ENCODE measurements around the gene WWC2.

WWC2 gene

DNA sequence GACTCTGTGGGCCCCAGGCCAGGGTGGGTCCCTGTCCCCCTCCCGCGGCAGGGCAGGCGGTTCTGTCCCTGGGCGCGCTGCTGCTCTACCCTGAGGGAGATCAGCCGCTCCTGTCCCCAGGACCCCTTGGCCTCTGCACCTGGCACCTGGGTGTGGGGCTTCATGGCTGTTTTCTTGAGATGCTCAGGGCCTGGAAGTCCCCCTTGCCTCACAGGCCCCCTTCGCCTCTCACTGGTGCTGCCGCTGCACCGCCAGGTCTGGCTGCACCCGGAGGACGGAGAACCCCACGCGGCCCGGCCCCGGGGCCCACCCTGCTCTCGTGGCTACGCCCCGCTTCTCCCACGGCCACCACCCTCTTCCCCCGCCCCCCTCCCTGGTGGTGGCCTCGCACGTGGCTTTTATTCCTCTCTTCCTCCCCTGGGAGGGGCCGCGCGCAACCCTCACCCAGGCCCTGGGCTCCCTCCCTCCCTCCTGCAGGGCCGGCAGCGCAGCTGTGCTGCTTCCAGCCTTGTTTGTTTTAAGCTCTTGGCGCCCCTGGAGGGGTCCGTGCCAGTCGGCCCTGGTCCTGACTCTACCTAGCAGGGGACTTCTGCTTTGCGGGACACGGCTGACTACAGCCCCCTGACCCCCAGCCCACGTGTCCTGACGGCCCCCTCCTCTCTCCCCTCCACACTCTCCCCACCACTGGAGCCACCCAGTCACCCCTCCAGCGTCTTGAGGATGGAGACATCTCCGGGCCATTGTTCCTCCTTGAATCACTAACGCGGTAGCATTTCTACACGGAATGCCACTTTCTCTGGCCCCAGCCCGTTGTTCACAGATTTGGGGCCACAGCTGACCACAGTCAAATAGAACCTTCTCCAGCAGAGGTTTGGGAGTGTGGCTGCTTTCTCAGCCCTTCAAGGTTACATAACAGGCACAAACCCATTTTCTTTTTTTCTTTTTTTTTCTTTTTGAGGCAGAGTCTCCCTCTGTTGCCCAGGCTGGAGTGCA is 243.8 kb downstream of the WWC2 start:
- H3K27me3 ChIP-seq (ENCODE audit: control insufficient read depth, insufficient read depth, low read length): no peaks in the 10 kb centered on the region
- no peaks in the 10 kb centered on the region for H3K9me3 ChIP-seq (ENCODE audit: control insufficient read depth, low read depth, low read length)
- H3K9ac ChIP-seq (ENCODE audit: low read length): no peak overlapping the region
- no peak overlapping the region for H3K27ac ChIP-seq (ENCODE audit: low read length)
- no peaks in the 10 kb centered on the region for H3K36me3 ChIP-seq (ENCODE audit: control insufficient read depth, low read depth, low read length)
- no peaks in the 10 kb centered on the region for H3K4me1 ChIP-seq (ENCODE audit: control insufficient read depth, low read depth, low read length)
- H3K4me3 ChIP-seq (ENCODE audit: low read length): no peak overlapping the region

DNA sequence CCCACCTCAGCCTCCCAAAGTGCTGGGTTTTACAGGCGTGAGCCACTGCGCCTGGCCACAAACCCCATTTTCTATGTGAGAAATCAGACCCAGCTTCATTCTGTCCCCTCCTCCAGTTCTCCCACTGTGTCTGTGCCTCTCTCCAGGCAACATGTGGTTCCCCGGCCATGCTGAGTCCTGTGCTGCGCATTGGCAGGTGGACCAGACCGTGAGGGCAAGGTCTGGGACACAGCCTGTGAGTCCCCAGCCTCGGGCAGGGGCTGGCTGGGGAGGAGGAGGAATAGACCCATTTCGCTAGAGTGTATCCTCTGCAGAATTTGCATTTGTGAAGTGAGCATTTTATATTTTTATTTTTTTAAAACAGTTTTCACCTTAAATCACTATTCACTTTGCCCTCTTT is 244.7 kb downstream of the WWC2 start:
- no peaks in the 10 kb centered on the region for H3K27me3 ChIP-seq (ENCODE audit: control insufficient read depth, insufficient read depth, low read length)
- no peaks in the 10 kb centered on the region for H3K9me3 ChIP-seq (ENCODE audit: control insufficient read depth, low read depth, low read length)
- no peak overlapping the region for H3K27ac ChIP-seq (ENCODE audit: low read length)
- no peak overlapping the region for H3K9ac ChIP-seq (ENCODE audit: low read length)
- no peaks in the 10 kb centered on the region for H3K4me1 ChIP-seq (ENCODE audit: control insufficient read depth, low read depth, low read length)
- H3K36me3 ChIP-seq (ENCODE audit: control insufficient read depth, low read depth, low read length): no peaks in the 10 kb centered on the region
- H3K4me3 ChIP-seq (ENCODE audit: low read length): no peak overlapping the region

DNA sequence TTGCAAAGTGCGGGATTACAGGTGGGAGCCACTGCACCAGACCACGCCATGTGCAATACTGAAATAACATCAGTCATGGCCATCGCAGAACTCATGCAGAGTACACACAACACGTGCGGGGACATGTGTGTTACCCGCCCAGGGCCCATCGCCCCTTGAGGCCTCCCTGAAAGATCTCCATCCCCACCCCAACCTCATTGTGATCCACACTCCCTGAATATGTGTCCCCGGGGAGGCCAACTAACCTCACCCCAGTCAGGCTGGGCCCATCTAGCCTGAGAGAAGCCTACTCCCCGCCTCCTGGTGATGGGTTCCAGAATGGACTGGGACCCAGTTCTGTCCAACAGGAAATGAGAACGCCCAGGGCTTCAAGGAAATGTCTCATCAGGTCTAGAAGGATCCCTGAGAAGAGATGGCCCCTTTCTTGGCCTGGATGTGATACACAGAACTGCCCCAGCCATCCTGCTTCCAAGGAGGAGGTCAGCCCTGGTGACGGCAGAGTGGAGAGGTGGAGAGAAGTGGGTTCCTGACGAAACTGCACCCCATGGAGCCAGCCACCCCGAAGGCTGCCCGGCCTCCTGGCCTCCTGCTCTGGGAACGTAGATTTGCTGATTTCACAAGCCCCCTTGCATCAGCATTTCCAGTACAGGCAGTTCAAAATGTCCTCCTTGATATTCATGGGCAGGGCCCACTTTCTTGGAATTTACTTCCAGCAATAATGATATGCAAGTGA is 245.6 kb downstream of the WWC2 start:
- Histone ChIP-seq H3K27ac (ENCODE audit: low read length) (no peak overlapping the region), H3K27me3 (ENCODE audit: control insufficient read depth, insufficient read depth, low read length) (no peaks in the 10 kb centered on the region), H3K36me3 (ENCODE audit: control insufficient read depth, low read depth, low read length) (no peaks in the 10 kb centered on the region), H3K9ac (ENCODE audit: low read length) (no peak overlapping the region), H3K4me3 (ENCODE audit: low read length) (no peak overlapping the region), H3K9me3 (ENCODE audit: control insufficient read depth, low read depth, low read length) (no peaks in the 10 kb centered on the region), H3K4me1 (ENCODE audit: control insufficient read depth, low read depth, low read length) (no peaks in the 10 kb centered on the region)

DNA sequence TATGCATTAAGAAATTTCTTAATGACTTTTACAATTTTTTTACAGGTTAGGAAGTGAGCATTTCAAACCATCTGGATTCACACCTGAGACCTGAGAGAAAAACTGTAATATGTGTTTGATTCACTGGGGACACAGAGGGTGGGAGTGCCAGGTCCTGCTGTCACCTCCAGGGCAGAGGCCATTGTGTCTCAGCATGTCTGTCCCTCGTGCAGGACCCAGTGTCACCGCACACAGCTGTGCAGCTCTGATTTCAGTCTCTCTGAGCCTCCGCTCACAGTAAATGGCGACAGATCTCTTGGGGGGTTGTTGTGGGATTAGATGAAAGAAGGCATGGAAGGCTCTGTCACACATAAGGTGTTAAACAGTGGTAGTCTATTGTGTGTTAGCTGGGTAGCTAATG is 246.2 kb downstream of the WWC2 start:
- Histone ChIP-seq H3K4me1 (ENCODE audit: control insufficient read depth, low read depth, low read length) (no peaks in the 10 kb centered on the region), H3K36me3 (ENCODE audit: control insufficient read depth, low read depth, low read length) (no peaks in the 10 kb centered on the region), H3K27me3 (ENCODE audit: control insufficient read depth, insufficient read depth, low read length) (no peaks in the 10 kb centered on the region), H3K9me3 (ENCODE audit: control insufficient read depth, low read depth, low read length) (no peaks in the 10 kb centered on the region), H3K9ac (ENCODE audit: low read length) (no peak overlapping the region), H3K27ac (ENCODE audit: low read length) (no peak overlapping the region), H3K4me3 (ENCODE audit: low read length) (no peak overlapping the region)

DNA sequence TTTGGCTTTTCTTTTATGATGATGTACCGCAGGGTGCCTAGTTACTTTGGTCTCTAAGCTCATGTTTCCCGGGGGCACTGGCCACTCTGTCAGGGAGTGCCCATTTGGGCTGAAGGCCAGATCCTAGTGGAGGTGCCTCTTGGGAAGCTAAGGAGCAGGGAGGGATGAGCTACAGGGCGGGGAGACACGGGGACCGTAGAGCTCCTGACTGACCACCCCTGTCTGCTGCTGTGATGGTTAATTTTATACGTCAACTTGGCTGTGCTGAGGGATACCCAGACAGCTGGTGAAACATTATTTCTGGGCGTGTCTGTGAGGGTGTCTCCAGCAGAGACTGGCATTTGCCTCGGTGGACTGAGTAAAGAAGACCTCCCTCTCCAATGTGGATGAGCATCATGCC is 248.1 kb downstream of the WWC2 start:
- H3K36me3 ChIP-seq (ENCODE audit: control insufficient read depth, low read depth, low read length): no peaks in the 10 kb centered on the region
- no peak overlapping the region for H3K4me3 ChIP-seq (ENCODE audit: low read length)
- H3K4me1 ChIP-seq (ENCODE audit: control insufficient read depth, low read depth, low read length): no peaks in the 10 kb centered on the region
- no peaks in the 10 kb centered on the region for H3K9me3 ChIP-seq (ENCODE audit: control insufficient read depth, low read depth, low read length)
- H3K27ac ChIP-seq (ENCODE audit: low read length): no peak overlapping the region
- H3K27me3 ChIP-seq (ENCODE audit: control insufficient read depth, insufficient read depth, low read length): no peaks in the 10 kb centered on the region
- no peak overlapping the region for H3K9ac ChIP-seq (ENCODE audit: low read length)

DNA sequence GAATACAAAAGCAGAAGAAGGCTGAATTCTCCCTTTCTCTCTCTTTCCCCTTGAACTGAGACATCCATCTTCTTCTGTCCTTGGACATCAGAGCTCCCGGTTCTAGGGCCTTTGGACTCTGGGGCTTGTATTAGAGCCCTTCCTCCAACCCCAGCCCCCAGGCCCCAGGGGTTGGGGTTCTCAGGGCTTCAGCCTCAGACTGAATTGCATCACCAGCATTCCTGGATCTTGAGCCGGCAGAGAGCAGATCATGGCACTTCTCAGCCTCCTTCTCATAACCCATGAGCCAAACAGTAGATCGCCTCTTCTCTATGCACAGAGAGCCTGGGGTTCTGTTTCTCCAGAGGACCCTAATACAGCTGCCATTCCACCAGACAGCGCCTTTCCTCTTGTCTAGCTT is 248.5 kb downstream of the WWC2 start:
- no peak overlapping the region for H3K4me3 ChIP-seq (ENCODE audit: low read length)
- no peaks in the 10 kb centered on the region for H3K9me3 ChIP-seq (ENCODE audit: control insufficient read depth, low read depth, low read length)
- no peaks in the 10 kb centered on the region for H3K36me3 ChIP-seq (ENCODE audit: control insufficient read depth, low read depth, low read length)
- no peak overlapping the region for H3K27ac ChIP-seq (ENCODE audit: low read length)
- H3K4me1 ChIP-seq (ENCODE audit: control insufficient read depth, low read depth, low read length): no peaks in the 10 kb centered on the region
- H3K9ac ChIP-seq (ENCODE audit: low read length): no peak overlapping the region
- H3K27me3 ChIP-seq (ENCODE audit: control insufficient read depth, insufficient read depth, low read length): no peaks in the 10 kb centered on the region

DNA sequence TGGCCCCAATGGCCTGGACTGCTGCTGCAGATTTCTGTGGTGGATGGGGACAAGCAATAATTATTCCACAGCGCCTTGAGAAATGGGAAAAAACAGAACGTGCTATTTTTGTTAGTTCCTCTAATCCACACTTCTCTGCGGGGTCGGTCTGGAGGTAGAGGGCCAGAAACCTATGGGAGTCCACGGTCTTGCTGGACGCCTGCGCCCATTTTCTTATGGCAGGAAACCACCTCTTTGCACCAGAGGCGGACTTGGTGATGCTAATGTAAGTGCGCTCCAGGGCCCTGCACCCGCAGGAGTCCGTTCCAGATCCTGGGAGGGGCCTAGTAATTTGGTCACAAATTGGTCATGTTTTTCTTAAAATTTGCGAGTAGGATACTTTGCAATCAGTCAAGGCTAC is 249.1 kb downstream of the WWC2 start:
- Histone ChIP-seq H3K27ac (ENCODE audit: low read length) (no peak overlapping the region), H3K4me3 (ENCODE audit: low read length) (no peak overlapping the region), H3K27me3 (ENCODE audit: control insufficient read depth, insufficient read depth, low read length) (no peaks in the 10 kb centered on the region), H3K4me1 (ENCODE audit: control insufficient read depth, low read depth, low read length) (no peaks in the 10 kb centered on the region), H3K36me3 (ENCODE audit: control insufficient read depth, low read depth, low read length) (no peaks in the 10 kb centered on the region), H3K9me3 (ENCODE audit: control insufficient read depth, low read depth, low read length) (no peaks in the 10 kb centered on the region), H3K9ac (ENCODE audit: low read length) (no peak overlapping the region)

DNA sequence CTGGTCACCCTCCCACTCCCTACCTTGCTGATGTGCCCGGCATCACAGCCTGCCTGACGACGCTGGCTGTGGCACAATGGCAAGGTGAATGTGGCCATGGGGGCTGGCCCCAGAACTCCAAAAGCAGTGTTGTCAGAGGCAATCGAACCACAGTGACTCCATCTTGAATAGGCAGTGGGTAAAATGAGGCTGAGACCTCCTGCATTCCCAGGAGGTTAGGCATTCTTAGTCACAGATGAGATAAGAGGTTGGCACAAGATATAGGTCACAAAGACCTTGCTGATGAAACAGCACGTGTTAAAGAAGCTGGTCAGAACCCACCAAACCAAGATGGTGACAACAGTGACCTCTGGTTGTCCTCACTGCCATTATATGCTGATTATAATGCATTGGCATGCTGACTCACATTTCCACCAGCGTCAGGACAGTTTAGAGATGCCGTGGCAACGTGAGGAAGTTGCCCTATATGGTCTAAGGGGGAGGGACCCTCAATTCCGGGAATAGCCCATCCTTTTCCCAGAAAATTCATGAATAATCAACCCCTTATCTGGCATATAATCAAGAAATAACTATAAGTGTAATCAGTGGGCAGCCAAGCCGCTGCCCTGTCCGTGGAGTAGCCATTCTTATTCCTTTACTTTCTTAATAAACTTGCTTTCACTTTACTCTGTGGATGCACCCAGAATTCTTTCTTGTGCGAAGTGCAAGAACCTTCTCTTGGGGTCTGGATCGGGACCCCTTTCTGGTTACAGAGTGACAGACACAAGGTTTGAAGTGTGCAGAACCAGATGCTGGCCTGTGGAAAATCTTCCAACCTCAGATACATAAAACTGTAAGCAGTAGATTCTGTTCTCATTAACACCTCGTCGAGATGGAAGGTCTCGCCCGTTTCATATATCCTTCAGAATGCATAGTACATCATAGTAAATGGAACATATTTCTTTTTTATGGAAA is 249.9 kb downstream of the WWC2 start:
- Histone ChIP-seq H3K9me3 (ENCODE audit: control insufficient read depth, low read depth, low read length) (no peaks in the 10 kb centered on the region), H3K4me1 (ENCODE audit: control insufficient read depth, low read depth, low read length) (no peaks in the 10 kb centered on the region), H3K27ac (ENCODE audit: low read length) (no peak overlapping the region), H3K4me3 (ENCODE audit: low read length) (no peak overlapping the region), H3K36me3 (ENCODE audit: control insufficient read depth, low read depth, low read length) (no peaks in the 10 kb centered on the region), H3K9ac (ENCODE audit: low read length) (no peak overlapping the region), H3K27me3 (ENCODE audit: control insufficient read depth, insufficient read depth, low read length) (no peaks in the 10 kb centered on the region)

DNA sequence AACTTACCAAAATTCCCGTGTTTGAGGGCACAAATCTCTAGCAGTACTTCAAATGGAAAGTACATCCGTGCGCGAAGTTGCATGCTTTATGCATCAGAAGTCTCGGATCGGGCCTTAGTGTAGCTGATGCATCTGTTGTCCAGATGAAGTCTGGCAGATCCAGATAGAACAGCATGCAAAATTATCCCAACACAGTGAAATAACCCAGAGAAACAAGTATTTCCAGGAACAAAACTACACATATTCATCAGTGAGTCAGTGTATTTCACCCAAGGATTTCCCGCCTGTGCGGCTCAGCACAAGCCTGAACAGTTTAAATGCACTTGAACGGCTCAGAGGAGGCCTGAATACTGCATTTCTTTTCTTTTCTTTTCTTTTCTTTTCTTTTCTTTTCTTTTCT is 250.6 kb downstream of the WWC2 start:
- Histone ChIP-seq H3K9me3 (ENCODE audit: control insufficient read depth, low read depth, low read length) (no peaks in the 10 kb centered on the region), H3K27ac (ENCODE audit: low read length) (no peak overlapping the region), H3K36me3 (ENCODE audit: control insufficient read depth, low read depth, low read length) (no peaks in the 10 kb centered on the region), H3K9ac (ENCODE audit: low read length) (no peak overlapping the region), H3K4me1 (ENCODE audit: control insufficient read depth, low read depth, low read length) (no peaks in the 10 kb centered on the region), H3K27me3 (ENCODE audit: control insufficient read depth, insufficient read depth, low read length) (no peaks in the 10 kb centered on the region), H3K4me3 (ENCODE audit: low read length) (no peak overlapping the region)

DNA sequence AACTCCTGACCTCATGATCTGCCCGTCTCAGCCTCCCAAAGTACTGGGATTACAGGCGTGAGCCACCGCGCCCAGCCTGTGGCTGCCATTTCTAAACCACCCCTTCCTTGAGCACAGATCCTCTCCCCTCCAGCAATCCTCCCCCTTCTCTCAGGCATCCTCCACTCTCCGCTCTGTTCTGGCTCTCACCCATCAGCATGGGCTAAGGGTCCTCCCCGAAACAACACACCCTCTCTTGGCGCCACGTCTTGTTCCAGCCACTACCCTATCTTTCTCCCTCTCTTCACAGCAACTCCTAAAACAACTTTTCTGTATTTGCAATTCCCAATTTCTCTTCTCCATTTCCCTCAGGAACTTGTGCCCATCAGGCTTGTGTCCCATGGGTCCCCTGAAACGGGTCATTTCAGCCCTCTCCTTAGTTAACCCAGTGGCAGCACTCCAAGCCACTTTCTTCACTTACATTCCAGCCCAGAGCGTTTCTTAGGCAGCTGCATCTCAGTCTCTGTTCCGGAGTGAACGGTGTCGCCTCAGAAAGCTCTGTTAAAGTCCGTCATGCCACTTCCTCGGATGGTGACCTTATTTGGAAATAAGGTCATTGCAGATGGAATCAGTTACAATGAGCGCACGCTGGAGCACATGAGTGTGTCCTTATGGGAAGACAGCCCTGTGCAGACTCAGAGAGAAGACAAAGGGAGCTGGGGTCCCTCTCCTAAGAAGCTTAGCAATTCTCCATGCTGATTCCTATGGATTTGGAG is 251.4 kb downstream of the WWC2 start:
- Histone ChIP-seq H3K36me3 (ENCODE audit: control insufficient read depth, low read depth, low read length) (no peaks in the 10 kb centered on the region), H3K9ac (ENCODE audit: low read length) (no peak overlapping the region), H3K27me3 (ENCODE audit: control insufficient read depth, insufficient read depth, low read length) (no peaks in the 10 kb centered on the region), H3K9me3 (ENCODE audit: control insufficient read depth, low read depth, low read length) (no peaks in the 10 kb centered on the region), H3K4me1 (ENCODE audit: control insufficient read depth, low read depth, low read length) (no peaks in the 10 kb centered on the region), H3K4me3 (ENCODE audit: low read length) (no peak overlapping the region), H3K27ac (ENCODE audit: low read length) (no peak overlapping the region)
